Stimulated activated CD4-positive, alpha-beta T cell treated with anti-CD3 and anti-CD28 coated beads, Interleukin-15, amount 100 ng/mL, for 48 hours (primary cell): ENCODE measurements around the gene GRK5.

Experiments used
- DNase-seq, 2 donors: peaks; one replicate each; pipeline ENCODE4 v3.0.0-alpha.2; 2020; ENCODE audit warnings: low read depth in 2 of 2

Gene GRK5

DNA sequence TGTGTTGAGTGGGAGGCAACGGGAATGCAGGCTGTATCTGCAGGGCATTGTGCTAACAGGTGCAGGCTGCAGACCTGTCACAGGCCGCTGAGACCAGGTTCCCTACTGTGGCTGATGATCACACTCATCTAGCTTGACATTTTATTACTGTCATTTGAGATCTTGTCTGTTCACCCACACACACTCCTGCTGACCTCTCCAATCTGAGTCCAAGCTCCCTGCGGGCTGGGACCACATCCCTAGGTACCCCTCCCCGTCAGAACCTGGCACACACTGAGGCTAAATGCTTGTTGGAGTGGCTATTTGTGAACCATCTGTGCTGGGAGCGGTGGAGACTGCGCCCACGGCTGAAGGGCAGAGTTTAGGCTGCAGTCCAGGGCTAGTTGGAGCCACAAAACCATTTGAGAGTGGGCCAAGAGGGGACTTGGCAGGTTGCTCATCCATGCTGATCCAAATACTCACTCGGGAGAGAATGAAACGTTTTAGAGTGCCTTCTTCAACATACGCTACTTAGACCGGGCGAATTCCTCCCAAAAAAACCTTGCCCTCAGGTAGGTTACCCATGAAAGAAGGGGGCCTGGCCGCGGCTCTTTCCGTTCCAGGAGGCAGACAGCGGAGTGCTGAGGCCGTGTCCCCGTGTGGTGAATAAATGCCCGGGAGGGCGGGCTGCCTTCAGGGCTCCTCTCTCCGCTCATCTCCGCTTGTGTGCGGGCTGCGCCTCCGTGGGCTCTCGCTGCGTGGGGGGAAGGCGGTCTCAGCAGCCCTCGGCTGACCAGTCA, 170.8 kb downstream of the GRK5 start:
- DNase-seq: no peak

DNA sequence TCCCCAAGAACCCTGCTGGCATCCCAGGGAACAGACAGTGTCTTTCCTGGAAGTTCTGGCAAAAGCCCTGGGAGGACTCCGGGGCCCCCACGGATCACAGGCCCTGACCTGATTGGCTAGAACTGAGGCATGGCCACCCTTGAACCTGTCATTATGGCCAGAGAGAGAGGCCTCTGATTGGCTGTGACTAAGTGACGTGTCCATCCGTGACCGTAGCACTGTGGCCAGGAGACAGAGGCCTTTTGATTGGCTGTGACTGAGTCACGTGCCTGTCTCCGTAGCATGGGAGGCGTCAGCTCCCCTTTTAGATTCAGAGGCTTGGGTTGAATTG, 171.3 kb downstream of the GRK5 start:
- DNase-seq: no peak

DNA sequence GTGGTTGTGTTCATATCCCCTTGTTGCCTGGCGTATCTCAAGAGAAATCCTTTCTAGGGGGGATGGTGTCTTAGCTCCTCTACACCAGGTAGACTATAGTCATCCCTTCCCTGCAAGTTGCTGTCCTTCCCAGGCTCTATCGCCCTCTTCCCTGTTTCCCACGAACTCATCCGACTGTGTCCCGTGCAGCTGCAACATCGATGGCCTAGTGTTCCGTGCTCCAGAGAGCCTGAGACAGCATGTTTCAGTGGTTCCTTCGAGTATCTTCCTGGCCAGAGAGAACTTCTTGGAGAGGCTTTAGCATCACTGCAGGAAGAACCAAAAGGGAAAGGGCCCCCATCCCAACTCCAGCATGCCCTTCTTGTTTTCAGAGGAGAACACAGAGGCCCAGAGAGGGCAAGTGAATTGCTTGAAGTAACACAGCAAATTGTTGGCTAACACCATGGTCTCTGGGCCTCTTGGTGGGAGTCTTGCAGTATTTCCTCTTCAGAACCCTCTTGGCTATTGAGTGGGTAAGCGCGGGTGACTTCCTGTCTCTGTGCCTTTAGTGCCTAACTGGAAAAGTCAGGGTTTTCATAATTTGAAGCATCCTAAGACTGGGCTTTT, 172.2 kb downstream of the GRK5 start:
- no peak for DNase-seq

DNA sequence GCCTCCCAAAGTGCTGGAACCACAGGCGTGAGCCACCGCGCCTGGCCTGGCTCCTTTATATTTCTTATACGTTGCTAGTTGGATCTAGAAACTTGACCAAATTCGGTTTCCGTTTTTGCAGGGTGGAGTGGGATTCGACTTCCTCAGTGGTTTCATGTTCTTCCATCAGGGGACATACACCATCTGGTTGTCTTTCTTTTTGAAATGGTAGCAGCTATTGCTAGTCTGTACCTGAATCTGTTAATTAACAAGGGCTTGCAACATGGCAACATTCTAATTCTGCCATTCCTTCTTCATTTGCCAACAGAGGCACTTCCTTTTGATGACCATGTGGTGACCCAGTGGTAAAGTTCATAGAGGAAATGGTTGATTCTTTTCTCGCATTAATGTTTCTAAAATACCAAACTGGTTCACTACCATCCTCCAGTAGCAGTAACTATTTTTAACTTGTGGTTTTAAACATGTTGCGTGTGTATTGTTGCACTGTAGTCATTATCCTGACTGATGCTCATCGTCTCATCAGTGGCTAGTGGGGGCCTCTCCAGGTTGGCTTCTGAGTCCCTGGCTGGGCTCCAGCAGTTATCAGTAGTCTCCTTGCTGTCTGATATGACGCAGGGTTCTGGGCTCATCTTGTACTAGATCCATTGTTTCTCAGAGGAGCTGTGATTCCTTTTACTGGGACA, 175.9 kb downstream of the GRK5 start:
- no peak for DNase-seq

DNA sequence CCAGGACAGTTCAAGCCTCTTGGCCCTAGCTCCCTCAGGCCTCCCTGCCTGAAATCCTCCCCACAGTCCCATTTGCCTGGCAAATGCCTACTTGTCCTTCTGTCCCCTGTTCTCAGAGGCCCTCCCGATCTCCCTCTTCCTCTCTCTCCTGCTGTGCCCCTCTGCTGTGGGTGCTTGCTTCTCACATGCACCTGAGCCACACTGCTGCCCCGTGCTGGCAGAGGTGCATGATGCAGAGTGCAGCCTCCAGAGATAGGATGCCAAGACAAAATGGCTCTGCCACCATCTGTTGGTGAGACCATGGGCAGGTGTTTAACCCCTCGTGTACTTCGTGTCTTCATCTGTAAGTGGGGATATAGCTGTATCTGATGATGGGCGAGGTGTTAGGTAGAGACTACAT, 176.8 kb downstream of the GRK5 start:
- DNase-seq: no peak

DNA sequence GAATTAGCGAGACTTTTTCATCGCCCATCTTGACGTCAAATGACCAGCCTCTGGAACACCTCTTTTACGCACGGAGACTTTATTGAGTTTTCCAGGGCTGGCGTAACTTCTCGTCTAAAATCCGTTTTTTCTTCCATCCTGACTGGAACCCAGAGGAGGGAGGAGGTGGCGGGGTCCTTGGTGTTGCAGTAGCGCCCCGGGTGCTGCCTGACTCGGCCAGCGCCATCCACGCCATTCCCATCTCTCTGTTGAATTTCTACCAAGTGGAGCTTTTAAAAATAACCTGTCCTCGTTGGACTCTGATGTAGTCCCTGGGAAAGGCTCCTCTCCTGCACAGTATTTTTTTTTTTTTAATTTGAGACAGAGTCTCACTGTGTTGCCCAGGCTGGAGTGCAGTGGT, 179.3 kb downstream of the GRK5 start:
- no peak for DNase-seq

DNA sequence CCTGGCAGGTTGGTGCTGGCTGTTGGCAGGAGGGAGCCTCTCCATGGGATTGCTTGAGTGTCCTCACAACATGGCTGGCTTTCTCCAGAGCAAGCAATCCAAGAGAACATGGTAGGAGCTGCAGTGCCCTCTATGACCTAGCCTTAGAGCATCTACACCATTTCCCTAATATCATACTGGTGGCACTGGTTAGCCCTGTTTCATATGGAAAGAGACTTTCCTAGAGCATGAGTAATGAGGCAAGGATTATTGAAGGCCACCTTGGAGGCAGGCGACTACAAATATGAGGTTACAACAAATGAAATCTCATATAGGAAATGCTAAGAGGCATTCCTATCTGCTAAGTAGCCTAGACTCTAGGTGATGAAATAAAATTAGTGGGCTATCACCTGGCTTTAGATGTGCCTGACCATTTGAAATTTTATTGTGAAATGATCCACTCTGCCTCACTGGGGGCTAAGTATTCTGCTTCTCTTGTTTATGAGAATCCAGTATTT, 181.5 kb downstream of the GRK5 start:
- no peak for DNase-seq

DNA sequence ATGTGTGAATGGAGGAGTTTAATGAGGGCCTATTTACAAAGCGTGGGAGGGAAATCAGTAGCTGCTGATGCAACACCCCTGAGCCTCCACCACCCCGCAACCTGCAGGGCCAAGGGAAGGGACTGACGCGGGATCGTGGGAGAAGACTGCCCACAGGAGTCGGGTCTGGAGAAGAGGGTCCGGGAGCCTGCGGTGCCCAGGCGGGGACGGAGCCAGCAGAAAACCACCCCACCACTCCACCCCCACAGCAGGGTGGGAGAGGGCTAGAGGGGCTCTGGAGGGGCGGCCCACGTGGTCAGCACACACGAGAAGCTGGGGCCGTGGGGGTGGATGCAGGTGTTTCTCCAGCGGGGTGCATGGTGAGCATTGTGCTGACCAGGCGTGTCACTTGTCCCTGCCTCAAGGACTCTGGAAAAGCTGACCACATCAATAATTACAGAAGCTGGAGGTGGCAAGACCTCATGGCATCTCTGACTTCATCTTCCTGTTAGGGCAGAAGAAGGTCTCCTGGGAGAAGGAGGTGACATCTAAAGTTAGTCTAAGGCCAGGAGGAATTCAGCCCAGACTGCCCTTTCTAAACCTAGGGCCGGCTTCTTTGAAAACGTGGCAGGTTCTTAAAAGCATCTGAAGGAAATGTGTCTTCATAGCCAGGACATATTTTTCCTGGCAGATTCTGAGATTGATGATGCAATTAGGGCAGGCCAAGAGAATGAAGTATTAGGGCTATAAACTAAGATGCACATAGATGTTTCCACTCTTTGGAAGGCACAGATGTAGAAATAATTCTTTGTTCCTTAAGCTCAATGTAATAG, 184.3 kb downstream of the GRK5 start:
- no peak for DNase-seq

DNA sequence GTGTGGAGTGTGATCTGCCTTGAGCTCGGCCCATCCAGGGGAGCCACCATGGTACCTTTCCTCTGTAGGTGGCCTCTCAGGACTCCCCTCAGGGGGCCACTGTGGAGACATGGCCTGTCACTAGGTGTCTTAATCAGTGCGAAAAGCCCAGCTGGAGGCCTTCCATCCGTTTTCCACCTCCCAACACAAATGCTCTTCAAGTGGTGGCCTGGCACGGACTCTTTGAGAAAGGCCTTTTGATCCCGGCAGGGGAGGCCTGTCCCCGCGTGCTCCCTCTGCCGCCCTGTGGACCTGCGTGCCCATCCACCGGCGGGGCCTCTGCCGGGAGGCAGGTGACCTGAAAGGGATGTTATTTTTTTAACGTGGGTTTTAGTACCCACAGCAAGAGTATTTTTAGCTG, 185.6 kb downstream of the GRK5 start:
- no peak for DNase-seq

DNA sequence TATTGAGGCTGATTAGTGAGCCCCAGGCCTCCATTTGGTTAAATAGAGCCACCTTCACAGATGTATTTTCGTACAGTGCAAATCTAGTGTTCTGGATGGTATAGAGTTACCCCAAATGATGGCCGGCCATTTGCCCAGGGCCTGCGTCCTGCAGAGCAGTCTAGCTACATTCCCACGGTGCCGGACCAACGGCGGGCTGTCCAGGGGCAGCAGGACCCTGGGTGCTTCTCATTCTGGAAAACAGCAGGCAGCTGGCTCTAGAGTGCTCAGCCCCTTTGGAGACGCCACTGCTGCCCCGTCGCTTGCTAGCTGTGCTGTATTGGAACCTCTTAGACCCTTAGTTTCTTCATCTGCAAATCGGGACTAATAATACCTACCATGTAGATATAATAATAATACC, 186.1 kb downstream of the GRK5 start:
- no peak for DNase-seq

DNA sequence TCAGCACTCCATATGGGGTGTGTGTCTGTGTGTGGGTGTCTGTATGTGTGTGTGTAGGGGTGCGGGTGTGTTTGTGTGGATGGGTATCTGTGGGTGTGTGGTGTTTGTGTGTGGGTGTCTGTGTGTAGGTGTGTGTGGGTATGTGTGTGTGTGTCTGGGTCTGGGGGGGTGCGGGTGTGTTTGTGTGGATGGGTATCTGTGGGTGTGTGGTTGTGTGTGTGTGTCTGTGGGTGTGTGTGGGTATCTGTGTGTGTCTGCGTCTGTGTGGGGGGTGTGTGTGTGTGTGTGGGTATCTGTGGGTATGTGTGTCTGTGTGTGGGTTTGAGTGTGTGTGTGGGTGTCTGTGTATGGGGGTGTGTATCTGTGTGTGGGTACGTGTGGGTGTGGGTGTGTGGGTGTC, 186.5 kb downstream of the GRK5 start:
- DNase-seq: no peak

DNA sequence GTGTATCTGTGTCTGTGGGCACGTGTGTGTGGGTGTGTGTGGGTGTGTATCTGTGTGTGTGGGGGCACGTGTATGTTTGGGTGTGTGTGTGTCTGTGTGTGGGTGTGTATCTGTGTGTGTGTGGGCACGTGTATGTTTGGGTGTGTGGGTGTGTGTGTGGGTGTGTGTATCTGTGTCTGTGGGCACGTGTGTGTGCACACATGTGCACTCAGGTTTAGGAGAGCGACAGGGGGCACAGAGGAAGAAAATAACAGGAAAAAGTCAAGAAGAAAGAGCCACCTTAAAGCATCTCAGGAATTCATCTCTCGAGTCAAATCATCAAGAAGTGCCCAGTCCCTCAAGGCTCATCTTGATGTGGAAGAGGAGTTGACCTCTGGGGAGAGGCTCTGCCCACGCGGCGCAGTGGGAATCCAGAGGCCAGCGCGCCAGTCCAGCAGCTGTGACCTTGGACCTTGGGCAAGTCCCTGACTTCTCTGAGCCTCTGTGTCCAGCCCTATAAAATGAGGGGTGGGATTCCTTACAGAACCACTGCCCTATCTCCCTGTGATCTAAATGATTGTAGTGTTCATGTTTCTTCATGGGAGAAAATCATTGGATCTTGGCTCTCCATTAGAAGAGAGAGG, 187.4 kb downstream of the GRK5 start:
- DNase-seq: no peak

DNA sequence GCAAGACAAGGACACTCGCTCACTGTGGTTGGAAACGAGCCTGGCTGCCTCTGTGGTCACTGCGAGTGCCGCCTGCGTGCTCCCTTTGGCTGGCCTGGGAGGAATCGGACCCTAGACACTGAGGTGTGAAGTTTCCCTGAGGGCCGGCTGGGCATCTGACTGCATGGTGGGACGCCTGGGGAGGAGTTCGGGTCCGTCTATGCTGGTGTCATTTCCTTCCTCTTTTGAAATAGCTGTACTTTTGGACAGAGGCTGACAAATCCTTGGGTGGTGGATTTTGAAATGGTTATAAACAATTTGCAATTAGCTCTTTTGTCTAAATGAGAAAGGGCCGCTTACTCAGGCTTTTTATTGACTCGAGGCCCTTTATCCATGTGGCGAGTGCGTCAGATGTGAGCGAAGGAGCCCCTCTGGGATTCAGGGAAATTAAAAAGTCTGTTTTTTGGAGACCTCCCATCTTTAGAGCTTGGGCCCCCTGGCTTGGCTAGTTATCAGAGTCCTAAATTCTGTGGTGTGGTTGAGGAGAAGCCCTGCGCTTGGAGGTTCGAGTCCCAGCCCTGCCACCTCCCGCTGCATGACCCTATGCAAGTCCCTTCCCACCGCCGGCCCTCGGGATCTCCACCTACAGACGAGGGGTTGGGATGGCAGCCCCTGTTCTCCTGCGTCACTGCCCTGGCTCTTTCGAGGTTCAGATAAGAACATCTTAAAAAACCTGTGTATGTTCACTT, 188.1 kb downstream of the GRK5 start:
- DNase-seq: no peak

DNA sequence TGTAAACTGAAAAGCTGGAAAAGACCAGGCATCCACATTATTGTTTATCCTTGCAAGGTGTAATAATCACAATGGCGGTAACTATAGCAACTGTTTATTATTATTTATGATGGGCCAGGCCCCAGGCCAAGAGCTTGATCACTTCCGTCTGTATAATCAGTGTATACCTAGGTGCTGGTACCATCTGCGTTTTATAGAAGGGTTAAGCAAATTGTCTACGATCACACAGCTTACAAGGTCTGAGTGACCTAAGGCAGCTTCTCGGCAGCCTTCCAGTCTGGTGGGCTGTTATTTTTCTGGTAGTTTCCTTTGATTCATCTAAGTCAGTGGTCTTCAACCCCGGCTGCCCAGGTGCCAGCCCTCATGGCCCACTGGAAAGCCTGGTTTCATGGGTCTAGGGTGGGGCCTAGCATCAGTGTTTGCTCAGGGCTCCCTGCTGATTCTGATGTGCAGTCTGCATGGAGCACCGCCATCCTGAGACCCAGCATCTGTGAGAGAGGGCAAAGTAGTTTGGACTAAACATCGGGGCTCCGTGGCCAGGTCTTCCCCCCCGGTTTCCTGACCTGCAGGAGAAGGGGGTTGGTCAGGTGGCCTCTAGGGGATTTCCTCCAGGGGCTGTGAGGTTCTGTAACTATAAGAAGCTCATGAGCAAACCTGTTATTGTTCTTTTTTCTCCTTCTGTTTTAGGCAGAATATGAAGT, 188.8 kb downstream of the GRK5 start:
- no peak for DNase-seq

DNA sequence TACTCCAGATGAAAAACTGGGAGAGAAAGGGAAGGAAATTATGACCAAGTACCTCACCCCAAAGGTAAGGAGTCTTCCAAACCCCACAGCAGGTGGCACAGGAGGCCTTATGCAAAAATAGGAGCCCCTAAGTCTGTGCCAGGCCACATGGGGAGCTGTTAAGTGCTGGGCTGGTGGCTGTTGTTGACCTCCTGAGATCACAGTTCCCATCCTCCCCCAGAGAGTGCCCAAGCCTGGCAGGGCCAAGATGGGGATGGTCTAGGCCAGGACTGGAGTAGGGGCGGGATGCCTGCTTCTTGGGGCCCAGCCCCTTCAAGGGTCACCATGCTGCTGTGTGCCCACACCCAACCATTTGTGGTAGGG, 189.3 kb downstream of the GRK5 start:
- DNase-seq: no peak

DNA sequence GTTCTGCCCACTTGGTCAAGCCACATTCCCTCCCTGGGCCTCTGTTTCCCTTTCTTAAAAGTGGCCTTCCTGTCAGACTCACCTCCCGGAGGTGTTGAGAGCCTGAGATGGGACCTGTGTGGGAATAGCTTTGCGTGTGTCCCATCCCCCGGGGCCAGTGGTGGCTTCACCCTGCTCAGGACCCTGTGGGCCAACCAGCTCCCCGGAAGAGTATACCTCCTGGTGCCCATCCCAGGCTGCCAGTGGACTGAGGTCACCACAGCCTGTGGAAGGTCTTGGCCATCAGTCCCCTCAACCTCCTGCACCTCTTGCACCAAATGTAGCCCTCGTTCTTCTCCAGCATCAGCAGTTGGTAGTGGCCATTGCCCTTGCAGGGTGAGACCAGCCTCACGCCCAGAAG, 190.0 kb downstream of the GRK5 start:
- DNase-seq: no peak

DNA sequence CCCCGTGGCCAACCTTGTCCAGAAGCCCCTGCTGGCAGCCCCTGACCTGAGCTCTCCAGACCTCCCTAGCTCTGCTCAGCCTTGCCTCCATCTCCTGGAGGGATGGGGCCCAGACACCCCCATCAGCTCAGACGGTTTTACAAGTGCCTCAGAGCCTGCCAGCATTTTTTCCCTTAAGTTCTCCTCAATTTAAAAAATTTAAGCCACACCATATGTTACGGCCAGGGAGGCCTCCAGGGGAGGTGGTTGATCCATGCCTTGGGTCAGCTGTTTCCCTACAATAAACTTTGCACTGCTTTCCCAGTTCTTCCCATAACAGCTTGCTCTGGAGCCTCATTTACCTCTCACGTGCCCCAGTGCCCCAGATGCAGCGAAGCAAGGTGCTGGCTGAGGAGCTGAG, 191.6 kb downstream of the GRK5 start:
- no peak for DNase-seq

DNA sequence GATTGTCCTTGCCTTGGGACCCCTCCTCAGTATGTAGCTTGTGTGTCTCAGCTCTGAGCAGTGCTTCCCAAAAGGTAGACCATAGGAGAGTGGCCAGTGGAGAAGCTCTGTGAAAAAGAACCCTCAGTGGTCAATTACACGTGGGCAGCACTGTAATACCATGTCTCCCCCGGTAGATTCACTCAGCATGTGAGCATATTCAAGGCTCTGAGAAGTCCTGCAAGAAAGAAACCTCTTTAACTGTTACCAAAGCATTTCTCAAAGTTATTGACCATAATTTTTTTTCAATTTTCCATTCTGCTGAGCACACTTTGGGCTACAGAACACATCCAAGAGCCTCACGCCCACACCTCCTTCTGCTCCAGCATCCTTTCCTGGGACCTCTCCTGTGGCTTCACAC, 192.1 kb downstream of the GRK5 start:
- no peak for DNase-seq

DNA sequence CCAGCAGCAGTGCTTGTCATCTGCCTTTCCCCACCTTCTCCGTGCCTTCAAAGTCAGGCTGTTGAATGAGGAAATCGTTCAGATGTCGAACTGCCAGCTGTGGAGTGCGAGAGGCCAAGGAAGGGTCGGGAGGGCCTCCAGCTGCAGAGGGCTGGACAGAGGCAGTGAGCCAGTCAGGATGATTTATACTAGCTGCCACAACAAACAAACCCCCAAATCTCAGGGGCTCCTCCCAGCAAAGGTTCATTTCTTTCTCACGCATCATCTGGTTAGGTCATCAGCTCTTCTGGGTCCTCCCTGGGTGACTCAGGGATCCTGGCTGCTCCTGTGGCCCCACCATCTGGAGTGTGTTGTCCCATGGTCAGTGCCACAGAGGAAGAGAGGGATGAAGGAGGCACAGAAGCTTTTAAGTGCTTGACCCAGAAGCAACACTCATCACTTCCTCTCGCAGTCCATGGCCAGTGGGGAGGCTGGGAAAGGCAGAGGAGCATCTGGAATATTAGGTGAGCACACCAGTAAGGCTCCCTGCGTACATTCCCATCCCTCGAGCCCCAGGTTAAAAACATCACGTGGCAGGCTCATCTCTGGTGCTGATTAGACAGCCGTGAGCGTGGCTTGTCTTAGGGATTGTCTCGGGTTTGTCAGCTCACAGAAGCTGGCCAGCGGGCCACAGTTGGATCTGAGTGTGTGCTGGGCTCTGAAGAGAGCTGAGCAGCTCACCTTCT, 194.5 kb downstream of the GRK5 start:
- DNase-seq: no peak

DNA sequence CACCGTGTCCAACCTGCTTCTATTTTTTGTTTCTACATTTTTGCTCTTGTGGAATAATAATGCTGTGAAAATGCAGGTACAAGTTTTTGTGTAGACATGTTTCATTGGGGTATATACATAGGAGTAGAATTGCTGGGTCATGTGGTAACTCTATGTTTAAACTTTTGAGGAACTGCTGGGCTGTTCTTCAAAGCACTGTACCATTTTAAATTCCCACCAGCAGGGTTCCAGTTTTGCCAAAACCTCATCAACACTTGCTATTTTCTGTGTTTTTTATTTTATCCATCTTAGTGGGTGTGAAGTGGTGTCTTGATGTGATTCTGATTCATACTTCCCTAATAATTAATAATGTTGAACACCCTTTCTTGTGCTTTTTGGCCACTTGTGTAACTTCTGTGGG, 196.6 kb downstream of the GRK5 start:
- DNase-seq: no peak
